ENCODE results near the gene KNDC1.

GRCh38 chr10:133185916-133186315, 25.9 kb downstream of the KNDC1 start:
- TF ChIP-seq POLR2A (IDR thresholded peaks at IDR 0.05; ENCODE audit: low read length) (no peak), GATA1 (IDR thresholded peaks at IDR 0.05; ENCODE audit: low read depth, low read length) (no peak)

Measured in erythroblast (primary cell).